Left ventricle myocardium inferior (tissue), 1 donor: ENCODE results near the gene MDM4. TPM values are rescaled to one million over a fixed set of nuclear protein-coding genes. Genes with fewer than 3 reads are reported as not detected.

Source experiments
- DNase-seq: peaks from one replicate; pipeline ENCODE4 v3.0.0-alpha.2; 2020
- H3K27ac ChIP-seq: fragments of 200-600 bp; replicated peaks from 2 replicates; pipeline ENCODE4 v1.8.0; 2021
- H3K27me3 ChIP-seq: fragments of 200-600 bp; 2 replicates; pipeline ENCODE4 v1.8.0; 2021; ENCODE audit warnings: low read depth
- H3K36me3 ChIP-seq: fragments of 200-600 bp; 2 replicates; pipeline ENCODE4 v1.8.0; 2021
- H3K4me1 ChIP-seq: fragments of 200-600 bp; 2 replicates; pipeline ENCODE4 v1.8.0; 2021
- H3K4me3 ChIP-seq: fragments of 200-600 bp; 2 replicates; pipeline ENCODE4 v1.8.0; 2021; ENCODE audit warnings: mild to moderate bottlenecking, moderate library complexity
- H3K9me3 ChIP-seq: fragments of 200-600 bp; replicated peaks from 2 replicates; pipeline ENCODE4 v1.8.0; 2021
- CTCF ChIP-seq: fragments of 200-600 bp; IDR thresholded peaks from 2 replicates; pipeline ENCODE4 v1.8.0; 2021; ENCODE audit warnings: antibody characterized with exemption, mild to moderate bottlenecking, borderline replicate concordance
- intact Hi-C: fragments of 100-400 bp; cut with micrococcal nuclease; formaldehyde crosslinking; loops from one replicate; pipeline ENCODE4 v1.11.0; 2022
- total RNA-seq: library from RNA; stranded (reverse); fragmentation: NEBNext Ultra II Directional; extraction: Animal tissue kit (Norgen Biotek cat#: 25700); gene quantifications from one replicate; pipeline ENCODE4 v1.2.1, GENCODE V29; 2021
- donor health status: DM: no; HTN: yes; CAD: no; lungs with severe emphysema.

MDM4 gene
- total RNA-seq, 1 donor from 2014 or later, result 29.3 TPM

DNA sequence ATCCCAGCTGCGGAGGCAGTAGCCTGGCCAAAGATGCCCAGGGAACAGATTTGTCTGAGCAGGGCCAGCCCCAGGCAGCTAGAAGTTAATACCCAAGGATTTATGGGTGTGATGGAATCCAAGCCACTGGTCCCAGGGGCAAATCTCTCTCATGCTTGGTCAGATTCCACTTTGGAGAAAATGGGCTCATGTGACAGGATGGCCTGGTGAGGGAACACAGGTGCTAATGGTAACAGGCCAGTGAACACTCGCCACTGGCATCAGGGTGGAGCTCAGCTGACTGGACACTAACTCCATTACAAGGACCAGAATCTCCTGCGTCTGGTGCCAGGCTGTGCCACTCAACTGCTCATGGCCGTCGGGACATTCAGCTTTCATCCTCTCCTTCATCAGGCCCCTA lies 12.0 kb downstream of the MDM4 start:
- no peaks in the 10 kb centered on the region for H3K4me1 ChIP-seq
- no peak overlapping the region for H3K27ac ChIP-seq
- peaks cover 83% of the 10 kb centered on the region for H3K36me3 ChIP-seq
- H3K4me3 ChIP-seq, result no peak overlapping the region
- H3K27me3 ChIP-seq, result no peaks in the 10 kb centered on the region
- H3K9me3 ChIP-seq, result peaks cover 5% of the 10 kb centered on the region
- intact Hi-C loops, result no loop called here
- no peak for TF ChIP-seq CTCF
- no peak for DNase-seq

DNA sequence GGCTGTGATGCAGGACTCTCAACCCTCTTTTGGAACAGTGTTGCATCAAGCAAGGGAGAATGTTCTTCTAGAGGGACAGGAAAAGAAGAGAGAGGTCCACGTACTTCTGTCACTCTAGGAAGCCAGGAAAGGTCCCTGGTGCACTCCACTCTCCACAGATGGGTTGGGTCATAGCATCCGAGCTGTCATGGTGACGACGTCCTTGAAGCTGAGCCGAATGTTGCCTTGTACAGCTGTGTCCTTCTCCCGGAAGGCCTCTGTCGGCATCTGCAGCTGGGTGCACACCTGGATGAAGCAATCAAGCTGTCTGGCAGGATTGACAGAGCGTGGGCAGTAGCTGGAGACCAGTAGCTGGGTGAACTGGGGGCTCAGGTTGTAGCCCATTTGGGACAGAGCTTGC lies 12.5 kb downstream of the MDM4 start:
- no peak overlapping the region for H3K27ac ChIP-seq
- peaks cover 88% of the 10 kb centered on the region for H3K36me3 ChIP-seq
- no peaks in the 10 kb centered on the region for H3K27me3 ChIP-seq
- intact Hi-C loops, result no loop called here
- no peak for DNase-seq
- no peaks in the 10 kb centered on the region for H3K4me1 ChIP-seq
- no peak for TF ChIP-seq CTCF
- H3K4me3 ChIP-seq, result no peak overlapping the region
- peaks cover 2% of the 10 kb centered on the region for H3K9me3 ChIP-seq

- H3K27me3 ChIP-seq, result no peaks in the 10 kb centered on the region
- peaks cover 90% of the 10 kb centered on the region for H3K36me3 ChIP-seq
- TF ChIP-seq CTCF, result no peak
- H3K27ac ChIP-seq, result no peak overlapping the region
- H3K4me1 ChIP-seq, result no peaks in the 10 kb centered on the region
- no peak for DNase-seq
- intact Hi-C loops, result no loop called here
- H3K9me3 ChIP-seq, result no peaks in the 10 kb centered on the region
- H3K4me3 ChIP-seq, result no peak overlapping the region
These were observed 13.2 kb downstream of the MDM4 start for GRCh38 chr1:204529371-204529895.

- H3K36me3 ChIP-seq, result peaks cover 97% of the 10 kb centered on the region
- TF ChIP-seq CTCF, result no peak
- DNase-seq, result no peak
These were observed 14.7 kb downstream of the MDM4 start for GRCh38 chr1:204530932-204531331.

GRCh38 chr1:204532832-204533231 lies 16.6 kb downstream of the MDM4 start:
- TF ChIP-seq CTCF, result no peak
- Histone ChIP-seq H3K4me1 (no peaks in the 10 kb centered on the region), H3K36me3 (peaks cover 94% of the 10 kb centered on the region), H3K4me3 (no peak overlapping the region), H3K27ac (no peak overlapping the region), H3K9me3 (no peaks in the 10 kb centered on the region), H3K27me3 (no peaks in the 10 kb centered on the region)
- no peak for DNase-seq
- intact Hi-C loops, result no loop called here

More at GRCh38 chr1:204530932-204531331, 14.7 kb downstream of the MDM4 start:
- H3K27ac ChIP-seq, result no peak overlapping the region
- H3K4me3 ChIP-seq, result no peak overlapping the region
- H3K27me3 ChIP-seq, result no peaks in the 10 kb centered on the region
- no peaks in the 10 kb centered on the region for H3K4me1 ChIP-seq
- intact Hi-C loops, result no loop called here
- no peaks in the 10 kb centered on the region for H3K9me3 ChIP-seq
